T-helper 2 cell (primary cell): Measurements from ENCODE around the gene RAET1L.
"Not testable (repeated sequence)": the region's sequence is repeated elsewhere in the genome, so short reads cannot be mapped to it uniquely, and the experiment has no call there.

ENCODE experiments used
- DNase-seq, 5 experiments: peaks; one replicate each; pipeline versions ENCODE4 v3.0.0 to v3.0.0-alpha.2; 2012 to 2022

Gene RAET1L

GRCh38 chr6:149990661-149991471, 34.5 kb downstream of the RAET1L start:
- DNase-seq = peak in 1 of 5 experiments; percentile 36

GRCh38 chr6:149990212-149990660, 35.1 kb downstream of the RAET1L start:
- DNase-seq = no peak

GRCh38 chr6:149988550-149989346, 36.6 kb downstream of the RAET1L start:
- no peak for DNase-seq

- DNase-seq = no peak
These were observed 37.7 kb downstream of the RAET1L start for GRCh38 chr6:149987602-149988107.

- DNase-seq = no peak
These were observed 39.8 kb downstream of the RAET1L start for GRCh38 chr6:149985481-149985937.

GRCh38 chr6:149984773-149985172, 40.6 kb downstream of the RAET1L start:
- DNase-seq = no peak

GRCh38 chr6:149983145-149983544, 42.2 kb downstream of the RAET1L start:
- DNase-seq = no peak

- no peak for DNase-seq
These were observed 46.0 kb downstream of the RAET1L start for GRCh38 chr6:149979293-149979692.

GRCh38 chr6:149978610-149979009, 46.7 kb downstream of the RAET1L start:
- DNase-seq = no peak

GRCh38 chr6:149977221-149977620, 48.1 kb downstream of the RAET1L start:
- no peak for DNase-seq

- no peak for DNase-seq
These were observed 49.9 kb downstream of the RAET1L start for GRCh38 chr6:149975400-149975799.

- no peak for DNase-seq
These were observed 50.5 kb downstream of the RAET1L start for GRCh38 chr6:149974825-149975224.

GRCh38 chr6:149974394-149974793, 50.9 kb downstream of the RAET1L start:
- DNase-seq = peak in 1 of 5 experiments; percentile 44

- no peak for DNase-seq
These were observed 55.7 kb downstream of the RAET1L start for GRCh38 chr6:149969635-149970034.

GRCh38 chr6:149968909-149969308, 56.4 kb downstream of the RAET1L start:
- not testable (repeated sequence) for DNase-seq
